Bronchial epithelial cell (primary cell): ENCODE data around the gene TMEM94. TPM values are rescaled to one million over a fixed set of nuclear protein-coding genes. Genes with fewer than 3 reads are reported as not detected.

Experiments
- DNase-seq: peaks from one replicate; pipeline ENCODE4 v3.0.0-alpha.2; 2010; ENCODE audit warnings: low read depth
- FAIRE-seq: peaks from 2 replicates; lab custom pipeline; 2011; peaks lifted over from hg19 to GRCh38; lab: Jason Lieb, UNC
- H3K27me3 ChIP-seq: 2 replicates; pipeline ENCODE4 v1.5.1; 2011; ENCODE audit warnings: low read length; ENCODE audit not compliant: control insufficient read depth, insufficient read depth
- H3K36me3 ChIP-seq: 2 replicates; pipeline ENCODE4 v1.5.1; 2011; ENCODE audit warnings: low read length; ENCODE audit not compliant: control insufficient read depth, insufficient read depth
- H3K4me3 ChIP-seq: 2 replicates; pipeline ENCODE4 v1.5.1; 2011; ENCODE audit warnings: mild to moderate bottlenecking, low read depth, low read length, control low read depth
- CTCF ChIP-seq: IDR thresholded peaks from 2 replicates; pipeline ENCODE4 v1.5.1; 2011; ENCODE audit warnings: mild to moderate bottlenecking, moderate library complexity, low read length, control low read depth, inconsistent platforms; ENCODE audit not compliant: insufficient read depth, severe bottlenecking
- total RNA-seq: library from RNA; depleted of rRNA; stranded (reverse); fragments of >200 nt; gene quantifications from 2 replicates; pipeline ENCODE4 v1.2.1, GENCODE V29; 2014

Gene TMEM94
- total RNA-seq, 1 donor from 2014 or later, result 13.7 TPM

- Histone ChIP-seq H3K27me3 (no peaks in the 10 kb centered on the region), H3K36me3 (peaks cover 8% of the 10 kb centered on the region), H3K4me3 (no peak overlapping the region)
- DNase-seq (no peak), FAIRE-seq (no peak)
- no peak for TF ChIP-seq CTCF
Measured at GRCh38 chr17:75473246-75473645, 16.8 kb downstream of the TMEM94 start.

GRCh38 chr17:75474736-75475135 is 18.3 kb downstream of the TMEM94 start:
- peaks cover 8% of the 10 kb centered on the region for H3K36me3 ChIP-seq
- no peak for FAIRE-seq

GRCh38 chr17:75475144-75475835 is 18.9 kb downstream of the TMEM94 start:
- Histone ChIP-seq H3K4me3 (no peak overlapping the region), H3K36me3 (peaks cover 8% of the 10 kb centered on the region), H3K27me3 (no peaks in the 10 kb centered on the region)
- TF ChIP-seq CTCF, result no peak
- DNase-seq (no peak), FAIRE-seq (no peak)

More at GRCh38 chr17:75474736-75475135, 18.3 kb downstream of the TMEM94 start:
- TF ChIP-seq CTCF, result no peak
- Histone ChIP-seq H3K27me3 (no peaks in the 10 kb centered on the region), H3K4me3 (no peak overlapping the region)
- DNase-seq, result no peak

- peaks cover 10% of the 10 kb centered on the region for H3K36me3 ChIP-seq
- no peak overlapping the region for H3K4me3 ChIP-seq
- TF ChIP-seq CTCF, result no peak
- no peaks in the 10 kb centered on the region for H3K27me3 ChIP-seq
- FAIRE-seq (no peak), DNase-seq (no peak)
Measured at GRCh38 chr17:75475851-75476250, 19.4 kb downstream of the TMEM94 start.

GRCh38 chr17:75476271-75476671 is 19.8 kb downstream of the TMEM94 start:
- TF ChIP-seq CTCF, result no peak
- FAIRE-seq (no peak), DNase-seq (no peak)
- H3K4me3 ChIP-seq, result no peak overlapping the region
- H3K36me3 ChIP-seq, result peaks cover 10% of the 10 kb centered on the region
- H3K27me3 ChIP-seq, result no peaks in the 10 kb centered on the region
